ENCODE results near the gene ING4. TPM values are rescaled to one million over a fixed set of nuclear protein-coding genes. Genes with fewer than 3 reads are reported as not detected.
A peak's percentile ranks its signal among the peaks of the same experiment; 100 is the strongest.

The ING4 gene
- total and polyA plus RNA-seq, 4 donors, result 13.9 to 18.1 (median 15.2) TPM

- 55% methylated on average over 8 of the region's 8 CpGs for WGBS
- Histone ChIP-seq H3K27me3 (ENCODE audit: control insufficient read depth in 4 of 4, insufficient read depth in 4 of 4, low read length in 3 of 4) (no peaks in the 10 kb centered on the region), H3K27ac (ENCODE audit: low read depth in 1 of 2, low read length in 2 of 2) (peak overlapping the region; percentile 17 to 86), H3K36me3 (ENCODE audit: control insufficient read depth in 4 of 4, insufficient read depth in 3 of 4, low read depth in 1 of 4, low read length in 3 of 4) (no peaks in the 10 kb centered on the region), H3K9me3 (ENCODE audit: control insufficient read depth in 4 of 4, low read length in 3 of 4) (no peaks in the 10 kb centered on the region), H3K4me1 (ENCODE audit: control insufficient read depth in 4 of 4, insufficient read depth in 4 of 4, low read length in 3 of 4) (peaks cover 18 to 33% (median 30%) of the 10 kb centered on the region in 4 donors), H3K9ac (ENCODE audit: low read depth in 1 of 2, low read length in 2 of 2) (no peak overlapping the region), H3K4me3 (ENCODE audit: low read depth in 1 of 3, low read length in 3 of 3) (no peak overlapping the region)
- TF ChIP-seq REST (IDR thresholded peaks at IDR 0.05) (no peak), HNF4G (IDR thresholded peaks at IDR 0.05) (no peak), TAF1 (conservative IDR thresholded peaks at IDR 0.05) (no peak), ATF3 (IDR thresholded peaks at IDR 0.05) (no peak), JUND (IDR thresholded peaks at IDR 0.05) (no peak), ZBTB33 (IDR thresholded peaks at IDR 0.05) (no peak), RXRA (IDR thresholded peaks at IDR 0.05) (no peak), MAX (IDR thresholded peaks at IDR 0.05) (no peak), FOXA2 (IDR thresholded peaks at IDR 0.05) (no peak)
- DNase-seq (ENCODE audit: low spot score), result no peak
These were observed 54.2 kb downstream of the ING4 start for GRCh38 chr12:6608592-6609281.

GRCh38 chr12:6607751-6608591 lies 54.9 kb downstream of the ING4 start:
- no peak for DNase-seq (ENCODE audit: low spot score)
- no peak overlapping the region for H3K4me3 ChIP-seq (ENCODE audit: low read depth in 1 of 3, low read length in 3 of 3)
- WGBS, result 7% methylated on average over 8 of the region's 8 CpGs

More at GRCh38 chr12:6607751-6608591, 54.9 kb downstream of the ING4 start:
- H3K36me3 ChIP-seq (ENCODE audit: control insufficient read depth in 4 of 4, insufficient read depth in 3 of 4, low read depth in 1 of 4, low read length in 3 of 4), result no peaks in the 10 kb centered on the region
- H3K9me3 ChIP-seq (ENCODE audit: control insufficient read depth in 4 of 4, low read length in 3 of 4), result no peaks in the 10 kb centered on the region
- TF ChIP-seq FOXA1 (IDR thresholded peaks at IDR 0.05) (no peak), FOXA2 (IDR thresholded peaks at IDR 0.05) (no peak), ZBTB33 (IDR thresholded peaks at IDR 0.05) (no peak), EGR1 (IDR thresholded peaks at IDR 0.05; ENCODE audit: low read depth in 2 of 2) (no peak), RAD21 (IDR thresholded peaks at IDR 0.05) (no peak), CTCF (IDR thresholded peaks at IDR 0.05; ENCODE audit: low read depth, low read length, missing input control) (no peak), HNF4G (IDR thresholded peaks at IDR 0.05) (no peak), NR2F2 (IDR thresholded peaks at IDR 0.05) (no peak), GABPA (IDR thresholded peaks at IDR 0.05 in 1 of 2, conservative IDR thresholded peaks at IDR 0.05 in 1 of 2) (no peak), REST (IDR thresholded peaks at IDR 0.05) (no peak), RXRA (IDR thresholded peaks at IDR 0.05) (no peak), JUND (IDR thresholded peaks at IDR 0.05) (no peak)
- H3K4me1 ChIP-seq (ENCODE audit: control insufficient read depth in 4 of 4, insufficient read depth in 4 of 4, low read length in 3 of 4), result peaks cover 20 to 35% (median 31%) of the 10 kb centered on the region in 4 donors
- no peak overlapping the region for H3K9ac ChIP-seq (ENCODE audit: low read depth in 1 of 2, low read length in 2 of 2)
- peak overlapping the region; percentile 86 to 96 for H3K27ac ChIP-seq (ENCODE audit: low read depth in 1 of 2, low read length in 2 of 2)
- H3K27me3 ChIP-seq (ENCODE audit: control insufficient read depth in 4 of 4, insufficient read depth in 4 of 4, low read length in 3 of 4), result no peaks in the 10 kb centered on the region

Data from liver (tissue), 9 donors.